Measurements from ENCODE around the gene GNG4. TPM values are rescaled to one million over a fixed set of nuclear protein-coding genes. Genes with fewer than 3 reads are reported as not detected.

The GNG4 gene
- total RNA-seq, 4 donors from 2014 or later: not detected

GRCh38 chr1:235650341-235651169 is 971 bp upstream of the GNG4 start:
- no peak for TF ChIP-seq CTCF (IDR thresholded peaks at IDR 0.05; ENCODE audit: low read depth)

DNA sequence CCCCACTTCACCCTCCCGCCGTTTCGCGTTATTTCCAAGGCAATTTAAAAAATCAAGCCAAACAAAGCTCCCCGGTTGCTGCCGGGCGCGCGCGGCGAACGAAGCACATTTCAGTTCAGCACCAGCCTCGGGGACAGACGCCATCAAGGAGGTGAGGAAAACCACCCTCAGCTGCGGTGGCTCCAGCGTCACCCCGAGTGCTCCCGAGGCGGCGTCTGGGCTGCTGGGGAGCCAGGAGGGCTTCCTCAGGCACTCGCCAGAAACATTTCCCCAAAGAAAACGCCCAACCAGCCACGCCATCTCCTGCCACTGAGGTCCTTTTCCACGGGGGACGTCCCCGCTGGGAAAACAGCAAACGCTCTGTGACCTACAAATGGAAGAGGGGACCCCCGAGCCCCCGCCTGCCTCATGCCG is 623 bp downstream of the GNG4 start:
- no peak for TF ChIP-seq CTCF (IDR thresholded peaks at IDR 0.05; ENCODE audit: low read depth)

- no peak for TF ChIP-seq CTCF (IDR thresholded peaks at IDR 0.05; ENCODE audit: low read depth)
These were observed 1.1 kb downstream of the GNG4 start for GRCh38 chr1:235648407-235648907.

DNA sequence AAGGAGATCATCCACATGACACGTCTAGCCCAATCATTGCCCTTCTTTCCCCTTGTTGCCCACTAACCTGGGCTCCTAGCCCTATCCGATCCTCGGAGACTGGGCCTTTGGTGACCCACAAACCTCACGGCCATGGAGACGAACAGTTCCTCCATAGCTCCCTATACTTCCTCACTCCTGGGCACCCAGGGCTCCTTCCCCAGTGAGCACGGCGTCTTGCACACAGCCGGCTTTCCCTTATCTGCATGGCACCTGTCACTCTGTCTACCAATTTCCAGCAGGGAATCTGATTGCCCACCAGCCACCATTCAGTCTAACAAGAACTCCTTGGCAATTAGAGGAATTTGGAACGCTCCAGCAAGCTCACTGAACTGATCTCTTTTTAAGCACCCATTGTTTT is 3.1 kb downstream of the GNG4 start:
- TF ChIP-seq CTCF (IDR thresholded peaks at IDR 0.05; ENCODE audit: low read depth): no peak

GRCh38 chr1:235644693-235645305 is 4.8 kb downstream of the GNG4 start:
- no peak for TF ChIP-seq CTCF (IDR thresholded peaks at IDR 0.05; ENCODE audit: low read depth)

DNA sequence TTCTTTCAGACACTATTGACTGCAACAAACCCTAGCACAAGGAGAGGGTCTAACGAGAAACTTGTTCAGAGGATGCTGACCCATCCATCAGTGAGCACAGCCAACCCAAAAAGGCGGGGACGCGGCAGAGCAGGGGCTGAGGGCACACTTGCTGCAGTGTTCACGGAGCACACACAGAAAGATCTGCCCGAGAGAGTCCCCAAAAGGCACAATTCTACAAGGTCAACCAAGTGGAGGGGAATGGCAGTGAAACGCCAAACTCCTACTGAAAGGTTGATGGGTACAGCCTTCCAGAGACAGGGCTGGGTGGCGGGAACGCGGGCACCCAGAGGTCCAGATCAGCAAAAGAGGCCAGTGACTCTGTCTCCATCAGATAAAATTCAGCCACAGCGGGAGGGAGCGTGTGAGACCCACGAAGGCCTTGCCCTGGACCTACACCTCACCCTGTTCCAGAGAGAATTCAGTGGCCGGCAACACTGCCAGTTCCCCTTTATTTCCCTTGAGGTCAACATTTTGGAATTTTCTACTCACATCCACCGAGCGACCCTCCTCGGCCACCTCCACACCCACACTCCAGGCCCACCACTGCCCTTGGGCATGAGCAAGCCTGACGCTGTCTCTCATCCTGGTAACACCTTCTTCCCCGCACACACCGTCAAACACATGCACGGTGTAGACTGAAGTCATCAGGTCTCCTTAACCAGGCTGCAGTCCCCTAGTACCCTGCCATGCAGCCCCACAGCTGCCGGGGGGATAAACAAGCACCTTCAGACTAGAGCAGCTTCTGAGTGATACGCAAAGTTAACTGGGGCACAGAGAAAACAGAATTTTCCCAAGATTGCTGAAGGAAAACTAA is 5.5 kb downstream of the GNG4 start:
- TF ChIP-seq CTCF (IDR thresholded peaks at IDR 0.05; ENCODE audit: low read depth): no peak

Measured in subcutaneous adipose tissue (tissue), 4 donors.